Measurements from ENCODE around the gene APEX1.
"Not testable (repeated sequence)": the region's sequence is repeated elsewhere in the genome, so short reads cannot be mapped to it uniquely, and the experiment has no call there.

The APEX1 gene

DNA sequence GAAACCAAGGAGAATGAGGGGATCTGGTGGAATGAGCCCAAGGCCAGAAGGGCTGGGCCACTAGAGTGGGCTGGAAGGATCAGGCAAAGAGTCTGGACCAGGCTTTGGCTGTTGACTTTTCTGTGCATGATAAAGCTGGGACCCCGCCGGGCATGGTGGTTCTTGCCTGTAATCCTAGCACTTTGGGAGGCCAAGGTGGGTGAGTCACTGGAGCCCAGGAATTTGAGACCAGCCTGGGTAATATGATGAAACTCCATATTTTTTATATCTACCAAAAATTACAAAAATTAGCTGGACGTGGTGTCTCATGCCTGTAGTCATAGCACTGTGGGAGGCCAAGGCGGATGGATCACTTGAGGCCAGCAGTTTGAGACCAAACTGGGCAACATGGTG, 18.7 kb upstream of the APEX1 start:
- no peak for DNase-seq

DNA sequence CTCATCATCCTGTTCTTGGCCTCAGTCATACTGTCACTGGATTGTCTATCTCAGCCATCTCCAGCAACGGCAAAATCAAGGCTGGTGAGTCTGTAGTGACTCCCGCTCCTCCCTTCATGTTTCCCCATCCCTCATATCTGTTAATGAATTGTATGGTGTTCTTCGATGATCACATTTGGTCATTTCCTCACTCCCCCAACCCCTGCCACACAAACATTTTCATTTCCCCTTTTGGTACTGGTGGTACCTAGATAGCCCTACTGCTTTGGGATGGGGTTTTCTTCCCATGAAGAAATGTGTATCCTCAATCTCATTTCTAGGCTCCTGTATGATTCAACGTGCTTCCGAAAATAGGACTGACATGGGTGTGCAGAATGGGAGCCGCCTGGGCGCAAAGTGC, 16.4 kb upstream of the APEX1 start:
- no peak for DNase-seq

- no peak for DNase-seq
Measured at GRCh38 chr14:20440465-20440864, 14.6 kb upstream of the APEX1 start.

DNA sequence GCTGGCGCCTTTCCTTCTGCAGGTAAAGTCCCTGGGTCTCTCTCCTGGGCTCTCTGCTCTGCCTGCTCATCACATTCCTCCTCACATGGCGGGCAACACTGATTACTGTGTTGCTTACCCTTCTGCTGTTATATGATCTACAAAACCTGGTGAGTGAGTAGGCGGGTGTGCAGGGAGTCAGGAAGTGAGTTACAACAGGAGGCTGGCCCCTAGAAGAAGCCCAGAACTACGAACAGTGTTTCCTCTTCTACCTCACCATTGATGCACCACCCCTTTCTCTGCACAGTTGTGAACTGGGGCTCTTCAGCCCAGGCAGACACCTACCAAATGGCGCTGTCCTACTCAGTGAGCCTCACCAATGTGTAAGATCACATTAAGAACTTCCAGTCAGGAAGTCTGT, 14.1 kb upstream of the APEX1 start:
- DNase-seq = no peak

DNA sequence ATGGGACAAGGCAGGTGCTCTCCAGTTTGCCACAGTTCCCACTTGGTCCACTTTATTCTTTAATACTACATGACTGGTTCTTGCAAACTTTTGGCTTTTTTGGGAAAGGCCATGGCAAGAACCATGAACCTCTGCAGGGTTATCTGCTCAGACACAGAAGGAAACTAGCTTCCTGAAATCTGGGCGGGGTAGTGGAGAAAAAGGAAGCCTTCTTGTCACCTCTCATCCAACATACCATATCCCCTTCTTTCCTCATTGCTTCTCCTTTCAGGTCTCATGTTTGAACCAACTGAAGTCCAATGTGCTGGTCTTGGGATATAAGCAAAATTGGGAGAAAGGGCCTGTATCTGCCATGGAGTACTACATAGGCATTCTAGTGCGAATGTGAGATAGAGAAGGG, 13.6 kb upstream of the APEX1 start:
- no peak for DNase-seq

DNA sequence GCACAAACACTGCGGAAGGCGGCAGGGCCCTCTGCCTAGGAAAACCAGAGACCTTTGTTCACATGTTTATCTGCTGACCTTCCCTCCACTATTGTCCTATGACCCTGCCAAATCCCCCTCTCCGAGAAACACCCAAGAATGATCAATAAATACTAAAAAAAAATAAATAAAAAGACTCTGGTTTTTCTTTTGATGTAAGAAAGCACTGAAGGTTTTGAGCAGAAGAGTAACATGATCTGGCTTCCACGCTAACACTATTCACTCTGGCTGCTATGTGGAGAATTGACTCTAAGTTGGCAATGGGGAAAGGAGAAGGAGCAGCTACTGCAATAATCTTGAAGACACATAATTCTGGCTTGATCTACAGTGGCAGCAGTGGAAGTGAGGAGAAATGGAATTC, 11.4 kb upstream of the APEX1 start:
- not testable (repeated sequence) for DNase-seq

DNA sequence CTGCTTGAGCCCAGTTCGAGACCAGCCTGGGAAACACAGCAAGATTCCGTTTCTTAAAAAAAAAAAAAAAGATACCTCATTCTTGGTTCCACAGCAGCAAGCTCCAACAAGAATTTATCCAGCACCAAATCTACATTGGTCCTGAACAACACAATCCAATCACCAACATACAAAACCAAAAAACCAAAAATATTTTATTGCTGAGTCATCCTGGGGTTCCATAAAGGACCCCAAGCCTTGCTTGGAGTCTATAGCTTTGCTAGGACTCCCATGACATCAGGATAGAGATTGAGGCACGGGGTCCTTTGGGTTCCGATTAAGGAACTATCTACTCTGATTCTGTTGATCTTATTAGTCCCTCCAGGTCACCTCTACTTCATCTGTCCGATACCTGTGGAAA, 8.1 kb upstream of the APEX1 start:
- no peak for DNase-seq

- DNase-seq = not testable (repeated sequence)
Measured at GRCh38 chr14:20452831-20453230, 2.2 kb upstream of the APEX1 start.

GRCh38 chr14:20455355-20456300, 602 bp downstream of the APEX1 start:
- DNase-seq = no peak

DNA sequence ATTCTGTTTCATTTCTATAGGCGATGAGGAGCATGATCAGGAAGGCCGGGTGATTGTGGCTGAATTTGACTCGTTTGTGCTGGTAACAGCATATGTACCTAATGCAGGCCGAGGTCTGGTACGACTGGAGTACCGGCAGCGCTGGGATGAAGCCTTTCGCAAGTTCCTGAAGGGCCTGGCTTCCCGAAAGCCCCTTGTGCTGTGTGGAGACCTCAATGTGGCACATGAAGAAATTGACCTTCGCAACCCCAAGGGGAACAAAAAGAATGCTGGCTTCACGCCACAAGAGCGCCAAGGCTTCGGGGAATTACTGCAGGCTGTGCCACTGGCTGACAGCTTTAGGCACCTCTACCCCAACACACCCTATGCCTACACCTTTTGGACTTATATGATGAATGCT, 1.9 kb downstream of the APEX1 start:
- no peak for DNase-seq

DNA sequence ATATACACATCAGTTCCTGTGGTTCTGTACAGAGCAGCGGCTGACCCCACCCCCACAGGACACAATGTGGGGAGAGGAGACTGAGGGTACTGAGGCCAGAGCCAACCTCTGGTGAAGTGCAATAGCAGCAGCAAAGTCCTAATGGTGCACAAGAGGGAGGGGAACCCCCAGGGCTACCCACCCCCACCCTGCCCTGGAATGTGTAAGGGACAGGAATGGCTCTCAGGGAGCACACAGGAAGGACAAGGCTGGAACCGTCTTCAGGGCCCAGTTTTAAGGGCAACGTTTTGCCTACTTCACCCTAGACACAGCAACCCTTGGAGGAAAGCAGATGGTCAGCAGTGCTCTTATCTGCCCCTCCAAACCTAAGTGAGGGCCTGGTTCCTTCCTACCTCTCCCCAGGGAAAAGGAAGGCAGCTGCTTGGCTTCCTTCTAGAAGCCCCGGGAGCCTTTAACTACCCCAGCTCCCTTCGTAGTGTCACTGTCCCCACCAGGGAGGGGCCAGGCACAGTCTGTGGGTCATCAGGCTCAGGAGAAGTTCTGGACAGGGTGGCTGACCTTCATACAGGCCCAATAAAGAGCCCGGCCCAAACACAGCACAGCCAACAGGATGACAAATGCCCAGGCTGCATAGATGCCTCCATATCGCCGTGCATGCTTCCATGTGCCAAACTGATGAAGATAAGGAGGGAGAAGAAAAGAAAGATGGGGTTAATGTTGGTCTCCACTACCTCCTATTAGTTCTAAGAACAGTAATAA, 3.2 kb downstream of the APEX1 start:
- no peak for DNase-seq

DNA sequence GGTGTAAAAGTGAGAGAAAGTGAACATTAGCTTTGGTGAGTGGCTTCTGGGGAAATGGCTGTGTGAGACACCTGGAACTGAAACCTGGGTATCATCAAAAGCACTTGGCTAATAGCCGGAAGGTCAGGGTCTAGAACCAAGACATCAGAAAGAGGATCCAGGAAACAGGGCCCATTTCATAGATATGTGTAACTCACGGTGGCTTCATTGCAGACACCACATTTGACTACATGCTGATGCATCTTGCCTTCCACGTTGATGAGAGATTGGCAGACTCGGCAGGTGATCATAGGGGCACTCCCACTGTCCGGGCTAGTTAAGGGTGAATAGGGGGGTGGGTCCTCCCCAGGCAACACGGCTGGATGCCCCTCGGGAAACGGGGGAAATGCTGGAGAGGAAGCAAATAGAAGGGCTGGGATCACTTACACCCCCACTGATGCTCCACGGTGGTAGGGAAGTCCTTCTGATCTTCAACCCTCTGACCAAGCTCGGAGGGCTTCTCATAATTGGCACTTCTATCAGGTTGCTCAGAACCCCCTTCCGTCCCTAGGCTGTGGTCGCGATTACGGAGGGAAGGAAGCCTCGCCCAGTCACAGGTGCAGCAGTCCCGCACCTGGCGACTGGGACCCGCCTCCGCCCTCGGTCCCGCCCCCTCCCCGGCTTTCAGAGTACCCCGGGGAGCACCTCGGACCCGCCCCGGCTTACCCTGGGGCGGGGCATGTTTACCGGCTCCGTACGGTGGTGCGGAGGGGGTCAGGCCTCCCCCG, 5.6 kb downstream of the APEX1 start:
- peak; percentile 58 for DNase-seq

DNA sequence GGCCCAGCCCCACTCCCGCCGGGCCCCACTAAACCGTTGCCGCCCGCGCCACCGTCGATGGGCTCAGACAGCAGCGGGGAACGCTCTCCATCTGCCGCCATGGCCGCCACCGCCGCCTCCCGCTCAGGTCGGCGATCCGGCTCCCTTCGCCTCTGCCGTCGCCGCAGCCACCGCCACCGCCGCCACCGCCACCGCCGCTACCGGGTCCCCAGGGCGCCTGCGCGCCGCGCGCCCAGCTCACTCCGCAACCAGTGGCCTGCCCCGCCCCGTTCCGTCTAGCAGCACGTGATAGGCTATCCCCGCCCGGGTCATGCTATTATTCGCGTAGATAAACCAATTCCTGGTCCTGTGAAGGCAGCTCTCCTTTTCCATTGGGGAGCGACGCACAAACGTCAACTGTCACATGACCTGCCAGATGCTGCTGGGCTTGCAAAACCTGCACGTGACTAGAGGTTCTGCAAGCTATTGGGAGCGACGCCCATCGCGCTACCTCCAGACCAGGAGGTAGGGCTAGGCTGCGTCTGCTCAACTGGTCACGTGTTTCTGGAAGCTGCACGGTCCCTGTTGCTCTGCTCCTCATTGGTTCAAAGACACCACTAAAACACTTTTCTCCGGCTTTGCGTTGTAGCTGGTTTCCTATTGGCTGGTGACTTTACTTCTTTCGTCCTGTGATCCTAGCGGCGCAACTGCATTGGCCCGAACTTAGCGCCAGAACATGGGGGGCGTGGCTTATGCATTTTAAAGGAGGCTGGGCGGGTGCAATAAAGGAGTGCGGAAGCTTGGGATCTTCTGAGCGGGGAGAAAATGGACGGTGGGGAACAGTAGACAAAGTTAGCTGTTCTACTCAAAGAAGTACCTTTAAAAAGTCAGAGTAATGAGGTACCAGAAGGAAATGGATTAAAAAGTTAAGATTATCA, 6.5 kb downstream of the APEX1 start, which contains the start of gene PIP4P1:
PIP4P1 (minus strand) TSS at position 210 of the 917 bp plus-strand sequence; CDS start at position 101, 109 bp downstream.
- DNase-seq = peak; percentile 93

DNA sequence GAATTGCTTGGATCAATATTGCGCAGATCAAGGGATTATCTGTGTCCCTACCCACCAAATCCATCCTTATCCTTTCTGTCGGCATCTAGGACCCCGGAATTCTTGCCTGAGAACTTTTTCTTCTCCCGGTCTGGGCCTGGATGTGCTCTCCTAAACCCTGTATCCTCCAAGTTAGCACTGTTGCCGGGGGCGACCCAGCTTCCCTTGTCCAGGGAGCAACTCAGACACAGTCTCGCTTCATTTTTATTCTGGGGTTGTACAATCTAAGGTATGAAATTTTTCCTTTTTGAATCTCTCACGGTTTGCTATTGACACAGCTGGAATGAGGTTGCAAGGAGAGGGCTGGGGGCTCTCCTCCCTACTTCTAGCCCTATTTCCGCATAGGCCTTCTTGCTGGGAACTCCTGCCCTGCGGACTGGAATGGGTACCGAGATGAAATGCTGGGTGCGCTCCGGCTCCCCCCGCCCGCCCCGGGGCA, 13.8 kb downstream of the APEX1 start:
- no peak for DNase-seq

- peak; percentile 64 for DNase-seq
Measured at GRCh38 chr14:20469242-20469889, 14.3 kb downstream of the APEX1 start, which contains the start of gene PNP. PNP (plus strand) TSS chr14:20469406; CDS start chr14:20469525, 119 bp downstream.

GRCh38 chr14:20469890-20470602, 15.0 kb downstream of the APEX1 start:
- no peak for DNase-seq

DNA sequence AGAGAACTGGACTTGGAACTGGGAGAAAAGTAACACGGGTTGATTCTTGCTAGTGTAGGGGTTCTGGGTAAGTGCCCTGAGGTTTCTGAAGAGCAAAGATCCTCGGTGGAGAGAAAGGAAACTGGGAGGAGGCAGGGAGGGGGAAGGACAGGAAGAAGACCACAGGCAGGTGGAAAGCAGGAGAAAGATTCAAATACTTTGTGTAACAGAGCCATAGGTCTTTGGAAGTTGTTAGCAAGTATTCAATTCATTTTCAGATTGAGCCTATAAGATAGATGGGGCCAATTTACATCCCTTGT, 15.5 kb downstream of the APEX1 start:
- DNase-seq = no peak

DNA sequence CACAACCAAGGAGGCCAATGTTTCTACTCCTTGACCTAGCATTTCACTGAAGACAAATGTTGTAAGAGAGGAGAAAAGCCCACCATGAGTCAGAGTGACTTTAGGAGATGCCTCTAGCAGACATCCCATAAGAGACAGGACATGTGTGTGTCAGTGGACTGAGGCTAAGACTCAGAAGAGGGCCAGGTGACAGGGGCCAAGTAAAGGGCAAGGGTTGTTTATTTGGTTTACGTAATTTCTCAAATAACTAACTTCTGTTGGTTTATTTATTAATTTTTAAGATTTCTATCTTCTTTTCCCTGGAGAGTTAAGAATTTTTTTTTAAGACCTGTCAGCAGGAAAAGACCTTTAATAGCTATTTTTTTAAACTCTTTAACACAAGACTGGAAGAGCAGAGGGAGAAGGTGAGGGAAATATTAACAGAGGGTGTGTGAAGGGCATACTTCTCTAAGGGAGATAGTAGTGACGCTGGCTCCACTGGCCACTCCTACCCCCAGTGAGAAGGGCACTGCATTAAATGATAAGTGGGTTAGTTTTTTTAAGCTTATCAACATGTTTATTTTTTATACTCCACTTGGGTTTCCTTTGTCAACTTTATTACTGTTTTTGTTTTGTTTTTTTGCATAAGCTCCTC, 17.6 kb downstream of the APEX1 start:
- DNase-seq = no peak

DNA sequence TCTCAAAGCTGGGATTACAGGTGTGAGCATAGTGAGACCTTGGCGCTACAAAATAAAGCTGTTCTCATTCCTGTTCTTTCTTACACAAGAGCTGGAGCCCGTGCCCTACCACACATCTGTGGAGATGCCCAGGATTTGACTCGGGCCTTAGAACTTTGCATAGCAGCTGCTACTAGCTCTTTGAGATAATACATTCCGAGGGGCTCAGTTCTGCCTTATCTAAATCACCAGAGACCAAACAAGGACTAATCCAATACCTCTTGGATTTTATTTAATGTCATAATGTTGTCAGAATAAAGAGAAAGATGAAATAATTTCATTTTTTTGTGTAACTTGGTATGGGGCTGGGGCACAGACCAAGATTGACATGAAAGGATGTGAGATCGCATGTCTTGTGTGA, 21.8 kb downstream of the APEX1 start:
- DNase-seq = no peak

DNA sequence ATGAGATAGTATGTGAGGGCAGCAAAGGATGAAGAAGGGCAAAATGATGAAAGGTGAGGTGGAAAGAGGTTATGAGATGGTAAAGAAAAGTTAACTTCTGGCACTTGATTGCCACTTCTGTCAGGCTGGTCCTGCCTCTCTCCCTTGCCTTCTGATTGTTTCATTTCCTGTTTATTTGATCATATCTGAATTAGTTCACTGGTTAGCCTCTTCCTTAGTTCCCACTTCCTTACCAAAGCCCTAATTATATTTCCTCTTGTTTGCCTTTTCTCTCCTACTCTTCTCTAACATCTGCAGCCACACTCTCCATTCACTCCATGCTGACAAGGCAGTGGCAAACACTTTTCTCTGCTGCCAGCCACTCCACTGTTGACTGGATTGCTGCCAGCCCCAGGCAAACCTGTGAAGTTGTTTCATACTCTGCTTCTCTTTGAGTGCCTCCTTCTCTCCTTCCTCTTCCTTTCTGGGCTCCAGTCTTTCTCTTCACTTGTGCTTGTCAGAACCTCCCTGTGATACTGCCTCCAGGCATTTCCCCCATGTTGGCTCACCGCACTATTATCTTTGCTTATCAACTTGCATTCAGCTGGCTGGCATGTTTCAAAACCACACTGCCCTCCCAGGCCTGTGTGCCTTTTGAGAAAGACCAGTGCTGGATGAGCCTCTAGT, 22.3 kb downstream of the APEX1 start:
- DNase-seq = no peak
